ENCODE measurements around the gene SP110. TPM values are rescaled to one million over a fixed set of nuclear protein-coding genes. Genes with fewer than 3 reads are reported as not detected.

SP110 gene
- total and polyA plus RNA-seq, 2 of the 8 experiments (the other 6 are each of a cell fraction or from before 2014, with no cell fraction given) = 3.1 to 7.1 TPM

DNA sequence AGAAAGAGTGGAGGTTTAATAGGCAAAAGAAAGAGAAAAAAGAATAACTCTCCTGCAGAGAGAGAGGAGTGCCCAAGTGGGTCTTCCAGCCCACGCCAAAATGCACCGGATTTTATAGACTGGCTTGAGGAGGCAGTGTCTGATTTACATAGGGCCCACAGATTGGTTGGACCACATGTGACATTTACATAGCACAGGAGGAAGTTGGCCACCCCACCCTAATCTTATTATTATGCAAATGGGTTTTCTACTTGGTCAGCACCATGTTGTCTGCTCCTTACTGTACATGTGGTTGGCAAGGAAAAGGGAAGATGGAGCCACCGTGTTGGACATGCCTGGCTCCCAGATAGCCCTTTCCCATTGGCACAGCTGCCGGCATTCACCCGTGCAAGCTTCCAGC lies 56.8 kb downstream of the SP110 start:
- CTCF ChIA-PET (ENCODE audit: partially characterized antibody) = interaction anchor here (0.7 to 1.9 kb wide), 5 partner anchors 67 to 155 kb away, joined by 3 to 8 read pairs (median 4); partner anchors contain the start of gene SLC16A14
- TF ChIP-seq CHD2 (IDR thresholded peaks at IDR 0.05; ENCODE audit: low read length) (no peak), CTCF (IDR thresholded peaks at IDR 0.05; ENCODE audit: control extremely low read depth in 1 of 3, insufficient read depth in 1 of 3, low read depth in 1 of 3, low read length in 3 of 3) (no peak), GTF2F1 (IDR thresholded peaks at IDR 0.05; ENCODE audit: borderline replicate concordance, low read depth, low read length) (no peak), PHF8 (conservative IDR thresholded peaks at IDR 0.05; ENCODE audit: low read depth, low read length) (no peak), SRF (IDR thresholded peaks at IDR 0.05; ENCODE audit: low read depth, low read length) (no peak), CTBP2 (IDR thresholded peaks at IDR 0.05; ENCODE audit: borderline replicate concordance, insufficient read depth, insufficient read length, low read length) (no peak), TAF7 (optimal IDR thresholded peaks at IDR 0.05; ENCODE audit: borderline replicate concordance, low read depth, low read length) (no peak), SP4 (IDR thresholded peaks at IDR 0.05; ENCODE audit: low read length) (no peak)
- TF ChIP-seq, protein P1, sequence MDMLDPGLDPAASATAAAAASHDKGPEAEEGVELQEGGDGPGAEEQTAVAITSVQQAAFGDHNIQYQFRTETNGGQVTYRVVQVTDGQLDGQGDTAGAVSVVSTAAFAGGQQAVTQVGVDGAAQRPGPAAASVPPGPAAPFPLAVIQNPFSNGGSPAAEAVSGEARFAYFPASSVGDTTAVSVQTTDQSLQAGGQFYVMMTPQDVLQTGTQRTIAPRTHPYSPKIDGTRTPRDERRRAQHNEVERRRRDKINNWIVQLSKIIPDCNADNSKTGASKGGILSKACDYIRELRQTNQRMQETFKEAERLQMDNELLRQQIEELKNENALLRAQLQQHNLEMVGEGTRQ (IDR thresholded peaks at IDR 0.05; ENCODE audit: low read length) = no peak
- TF ChIP-seq, protein P2, sequence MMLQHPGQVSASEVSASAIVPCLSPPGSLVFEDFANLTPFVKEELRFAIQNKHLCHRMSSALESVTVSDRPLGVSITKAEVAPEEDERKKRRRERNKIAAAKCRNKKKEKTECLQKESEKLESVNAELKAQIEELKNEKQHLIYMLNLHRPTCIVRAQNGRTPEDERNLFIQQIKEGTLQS (IDR thresholded peaks at IDR 0.05; ENCODE audit: insufficient read depth, low read depth, low read length) = no peak

More for the DNA sequence above, 56.8 kb downstream of the SP110 start:
- Histone ChIP-seq H3K56ac (replicated peaks; ENCODE audit: insufficient read length, low read depth, low read length) (no peak overlapping the region), H3K4me1 (replicated peaks in 1 of 4; ENCODE audit: control insufficient read depth in 3 of 4, insufficient read depth in 4 of 4, low read length in 3 of 4) (peaks cover 0 to 2% (median 0%) of the 10 kb centered on the region in 4 experiments; a peak in 1 of 7 replicates), H3K79me2 (ENCODE audit: control insufficient read depth in 1 of 2, insufficient read depth in 2 of 2, low read length in 2 of 2) (no peaks in the 10 kb centered on the region), H3K14ac (ENCODE audit: insufficient read length) (no peak overlapping the region), H2BK15ac (ENCODE audit: low read length) (0 out of 2 replicates have a peak overlapping the region, but pooled peaks have one; percentile 29), H3K4ac (replicated peaks; ENCODE audit: insufficient read length, low read depth, low read length) (no peak overlapping the region), H2AK5ac (ENCODE audit: low read depth, low read length) (no peak overlapping the region), H3K23me2 (ENCODE audit: low read depth, low read length) (no peaks in the 10 kb centered on the region), H2BK20ac (ENCODE audit: low read length) (no peak overlapping the region), H3K36me3 (ENCODE audit: control insufficient read depth in 2 of 4, insufficient read depth in 4 of 4, low read length in 3 of 4) (no peaks in the 10 kb centered on the region), H3K9ac (replicated peaks in 1 of 4; ENCODE audit: extremely low read depth in 1 of 4, low read depth in 3 of 4, low read length in 3 of 4) (no peak overlapping the region), H3K18ac (ENCODE audit: extremely low read depth, low read length) (no peak overlapping the region), H2BK5ac (ENCODE audit: low read depth, low read length) (no peak overlapping the region), H2AFZ (ENCODE audit: low read length) (no peak overlapping the region), H3K9me3 (ENCODE audit: insufficient read depth in 2 of 2, low read depth in 1 of 2, low read length in 1 of 2) (no peaks in the 10 kb centered on the region), H3K23ac (ENCODE audit: insufficient read length) (no peak overlapping the region), H2BK12ac (ENCODE audit: low read depth, low read length) (no peak overlapping the region), H4K5ac (ENCODE audit: insufficient read length, low read depth, low read length) (no peak overlapping the region), H2BK120ac (replicated peaks; ENCODE audit: low read depth, low read length) (no peak overlapping the region), H4K20me1 (replicated peaks in 1 of 2; ENCODE audit: control insufficient read depth in 1 of 2, insufficient read depth in 2 of 2, low read length in 2 of 2) (no peaks in the 10 kb centered on the region), H3K79me1 (ENCODE audit: low read depth, low read length) (no peaks in the 10 kb centered on the region), H3K4me3 (ENCODE audit: extremely low read depth in 1 of 4, insufficient read depth in 2 of 4, low read depth in 3 of 4, low read length in 4 of 4) (no peak overlapping the region), H3K27ac (ENCODE audit: low read depth, low read length) (no peak overlapping the region), H3K4me2 (ENCODE audit: insufficient read depth in 1 of 2, low read depth in 2 of 2, low read length in 2 of 2) (no peak overlapping the region), H4K91ac (replicated peaks; ENCODE audit: insufficient read length, low read length) (no peak overlapping the region), H4K8ac (ENCODE audit: extremely low read depth, insufficient read depth, low read length) (no peak overlapping the region), H3K27me3 (replicated peaks in 1 of 4; ENCODE audit: control insufficient read depth in 3 of 4, extremely low read depth in 1 of 4, insufficient read depth in 3 of 4, low read length in 3 of 4) (no peaks in the 10 kb centered on the region)
- FAIRE-seq (no peak), DNase-seq (ENCODE audit: low read depth in 1 of 2, low spot score in 2 of 2) (no peak)
- 91% methylated on average over 5 of the region's 5 CpGs; no CpG with 5 or more reads in 1 of the 2 experiments for WGBS, 2 experiments (ENCODE audit: extremely low coverage in 1 of 2, insufficient coverage in 1 of 2, insufficient read length in 1 of 2, insufficient replicate concordance in 2 of 2, low coverage in 1 of 2, low lambda C conversion rate in 2 of 2, missing lambda C conversion rate in 1 of 2)
- POLR2A ChIA-PET (ENCODE audit: partially characterized antibody) = no interaction called here
